NCI-H1417 (cell line): ENCODE data around the gene CA5A.

Experiments
- DNase-seq, 3 experiments: peaks; one replicate each; lab custom pipeline; 2025; lab: John Stamatoyannopoulos, UW

CA5A gene

GRCh38 chr16:87850009-87851006, 86.0 kb downstream of the CA5A start:
- peak; percentile 16 to 75 (median 59) for DNase-seq

GRCh38 chr16:87849419-87850008, 86.8 kb downstream of the CA5A start:
- DNase-seq = no peak

- no peak for DNase-seq
These were observed 87.5 kb downstream of the CA5A start for GRCh38 chr16:87848676-87849345.

- DNase-seq = no peak
These were observed 88.3 kb downstream of the CA5A start for GRCh38 chr16:87847785-87848675.

- no peak for DNase-seq
These were observed 88.9 kb downstream of the CA5A start for GRCh38 chr16:87847467-87847784.

GRCh38 chr16:87846705-87847466, 89.4 kb downstream of the CA5A start:
- DNase-seq = no peak

- DNase-seq = no peak
These were observed 90.3 kb downstream of the CA5A start for GRCh38 chr16:87845807-87846619.

GRCh38 chr16:87845213-87845612, 91.1 kb downstream of the CA5A start:
- no peak for DNase-seq

- DNase-seq = no peak
These were observed 91.5 kb downstream of the CA5A start for GRCh38 chr16:87844809-87845208.

GRCh38 chr16:87844120-87844733, 92.1 kb downstream of the CA5A start:
- DNase-seq = peak in 1 of 3 experiments; percentile 18

- DNase-seq = no peak
These were observed 92.6 kb downstream of the CA5A start for GRCh38 chr16:87843678-87844105.

- peak in 2 of 3 experiments; percentile 33 to 53 for DNase-seq
These were observed 94.0 kb downstream of the CA5A start for GRCh38 chr16:87842209-87842869.

- DNase-seq = peak in 1 of 3 experiments; percentile 32
These were observed 94.8 kb downstream of the CA5A start for GRCh38 chr16:87841340-87842208.

GRCh38 chr16:87840271-87840978, 95.9 kb downstream of the CA5A start:
- DNase-seq = no peak

- no peak for DNase-seq
These were observed 96.6 kb downstream of the CA5A start for GRCh38 chr16:87839542-87840270.

- DNase-seq = no peak
These were observed 97.4 kb downstream of the CA5A start for GRCh38 chr16:87838643-87839541.
